Prostate gland (tissue), 2 donors: ENCODE results near the gene AGAP6.
"Not testable (repeated sequence)": the region's sequence is repeated elsewhere in the genome, so short reads cannot be mapped to it uniquely, and the experiment has no call there.

Experiments used
- CTCF ChIP-seq, 4 experiments: fragments of 200-600 bp in 2 of 4; fragments of 450-650 bp in 2 of 4; sonication (generic) in 2 of 4; IDR thresholded peaks; 1 replicate in 3 of 4; 2 replicates in 1 of 4; pipeline ENCODE4 v1.5.1; 2016 to 2019; ENCODE audit warnings: antibody characterized with exemption in 4 of 4, mild to moderate bottlenecking in 2 of 4, moderate library complexity in 2 of 4
- POLR2A ChIP-seq: fragments of 450-650 bp; IDR thresholded peaks from one replicate; pipeline ENCODE4 v1.6.1; 2016; ENCODE audit warnings: antibody characterized with exemption, mild to moderate bottlenecking

GRCh38 chr10:49948142-49948541 is 40.1 kb upstream of the AGAP6 start:
- TF ChIP-seq POLR2A; CTCF (IDR thresholded peaks at IDR 0.05): not testable (repeated sequence)
